Left ventricle myocardium inferior (tissue), 1 donor: Measurements from ENCODE around the gene FARS2. TPM values are rescaled to one million over a fixed set of nuclear protein-coding genes. Genes with fewer than 3 reads are reported as not detected.

Experiments
- DNase-seq: peaks from one replicate; pipeline ENCODE4 v3.0.0-alpha.2; 2020
- H3K27ac ChIP-seq: fragments of 200-600 bp; replicated peaks from 2 replicates; pipeline ENCODE4 v1.8.0; 2021
- H3K27me3 ChIP-seq: fragments of 200-600 bp; 2 replicates; pipeline ENCODE4 v1.8.0; 2021; ENCODE audit warnings: low read depth
- H3K36me3 ChIP-seq: fragments of 200-600 bp; 2 replicates; pipeline ENCODE4 v1.8.0; 2021
- H3K4me1 ChIP-seq: fragments of 200-600 bp; 2 replicates; pipeline ENCODE4 v1.8.0; 2021
- H3K4me3 ChIP-seq: fragments of 200-600 bp; 2 replicates; pipeline ENCODE4 v1.8.0; 2021; ENCODE audit warnings: mild to moderate bottlenecking, moderate library complexity
- H3K9me3 ChIP-seq: fragments of 200-600 bp; replicated peaks from 2 replicates; pipeline ENCODE4 v1.8.0; 2021
- CTCF ChIP-seq: fragments of 200-600 bp; IDR thresholded peaks from 2 replicates; pipeline ENCODE4 v1.8.0; 2021; ENCODE audit warnings: antibody characterized with exemption, mild to moderate bottlenecking, borderline replicate concordance
- intact Hi-C: fragments of 100-400 bp; cut with micrococcal nuclease; formaldehyde crosslinking; loops from one replicate; pipeline ENCODE4 v1.11.0; 2022
- total RNA-seq: library from RNA; stranded (reverse); fragmentation: NEBNext Ultra II Directional; extraction: Animal tissue kit (Norgen Biotek cat#: 25700); gene quantifications from one replicate; pipeline ENCODE4 v1.2.1, GENCODE V29; 2021
- donor health status: DM: no; HTN: yes; CAD: no; lungs with severe emphysema.

FARS2 gene
- total RNA-seq, 1 donor from 2014 or later = 16.7 TPM

- H3K27ac ChIP-seq = no peak overlapping the region
- H3K4me1 ChIP-seq = no peaks in the 10 kb centered on the region
- no peaks in the 10 kb centered on the region for H3K36me3 ChIP-seq
- H3K27me3 ChIP-seq = no peaks in the 10 kb centered on the region
- no peaks in the 10 kb centered on the region for H3K9me3 ChIP-seq
- intact Hi-C loops = no loop called here
- no peak for DNase-seq
- TF ChIP-seq CTCF = no peak
- H3K4me3 ChIP-seq = no peak overlapping the region
These were observed 336.8 kb downstream of the FARS2 start for GRCh38 chr6:5598123-5598522.

- no peak for TF ChIP-seq CTCF
- Histone ChIP-seq H3K4me1 (no peaks in the 10 kb centered on the region), H3K27ac (no peak overlapping the region), H3K9me3 (no peaks in the 10 kb centered on the region), H3K27me3 (no peaks in the 10 kb centered on the region), H3K4me3 (no peak overlapping the region), H3K36me3 (no peaks in the 10 kb centered on the region)
- intact Hi-C loops = no loop called here
- DNase-seq = no peak
These were observed 337.8 kb downstream of the FARS2 start for GRCh38 chr6:5599127-5599526.

- Histone ChIP-seq H3K9me3 (no peaks in the 10 kb centered on the region), H3K27me3 (no peaks in the 10 kb centered on the region), H3K4me1 (no peaks in the 10 kb centered on the region), H3K27ac (no peak overlapping the region), H3K36me3 (no peaks in the 10 kb centered on the region), H3K4me3 (no peak overlapping the region)
- TF ChIP-seq CTCF = no peak
- DNase-seq = no peak
- intact Hi-C loops = no loop called here
These were observed 344.6 kb downstream of the FARS2 start for GRCh38 chr6:5605937-5606336.

GRCh38 chr6:5606546-5606945 is 345.2 kb downstream of the FARS2 start:
- DNase-seq = no peak
- H3K4me1 ChIP-seq = no peaks in the 10 kb centered on the region
- H3K27me3 ChIP-seq = no peaks in the 10 kb centered on the region
- no peak for TF ChIP-seq CTCF
- intact Hi-C loops = no loop called here
- H3K36me3 ChIP-seq = no peaks in the 10 kb centered on the region
- H3K4me3 ChIP-seq = no peak overlapping the region
- no peaks in the 10 kb centered on the region for H3K9me3 ChIP-seq
- H3K27ac ChIP-seq = no peak overlapping the region

GRCh38 chr6:5610640-5611039 is 349.3 kb downstream of the FARS2 start:
- DNase-seq = no peak
- no peaks in the 10 kb centered on the region for H3K27me3 ChIP-seq
- intact Hi-C loops = no loop called here
- H3K27ac ChIP-seq = no peak overlapping the region
- no peaks in the 10 kb centered on the region for H3K9me3 ChIP-seq
- H3K36me3 ChIP-seq = no peaks in the 10 kb centered on the region
- no peak for TF ChIP-seq CTCF
- H3K4me1 ChIP-seq = no peaks in the 10 kb centered on the region
- no peak overlapping the region for H3K4me3 ChIP-seq

- no peak for TF ChIP-seq CTCF
- peak overlapping the region; percentile 52 for H3K27ac ChIP-seq
- intact Hi-C loops = no loop called here
- peaks cover 21% of the 10 kb centered on the region for H3K4me1 ChIP-seq
- H3K27me3 ChIP-seq = no peaks in the 10 kb centered on the region
- no peak overlapping the region for H3K4me3 ChIP-seq
- peaks cover 7% of the 10 kb centered on the region for H3K9me3 ChIP-seq
- no peak for DNase-seq
- no peaks in the 10 kb centered on the region for H3K36me3 ChIP-seq
These were observed 355.9 kb downstream of the FARS2 start for GRCh38 chr6:5617179-5617578.
